WTC11 (cell line): Measurements from ENCODE around the gene PXDC1. TPM values are rescaled to one million over a fixed set of nuclear protein-coding genes. Genes with fewer than 3 reads are reported as not detected.

Experiments
- ATAC-seq: fragments of 200-7000 bp; cut with Tn5 transposase; 2 replicates; pipeline ENCODE4 v1.10.0; 2021; ENCODE audit warnings: mild to moderate bottlenecking, moderate library complexity
- CTCF ChIA-PET: fragments of 300-600 bp; sonication (Branson Sonifier 250); formaldehyde crosslinking; loops from one replicate; lab custom pipeline; 2021; ENCODE audit warnings: antibody characterized with exemption; lab: Charles Lee
- POLR2A ChIA-PET: fragments of 350-600 bp; sonication (Branson Sonifier 250); formaldehyde crosslinking; loops from one replicate; lab custom pipeline; 2021; ENCODE audit warnings: antibody characterized with exemption; lab: Charles Lee
- DNase-seq: peaks from one replicate; pipeline ENCODE4 v3.0.0; 2021; ENCODE audit warnings: low spot score
- H3K27ac Mint-ChIP-seq: 2 replicates; pipeline ENCODE4 v1.8.0; 2021; ENCODE audit warnings: mixed read lengths
- H3K27me3 Mint-ChIP-seq: 2 replicates; pipeline ENCODE4 v1.8.0; 2021; ENCODE audit warnings: low read depth, mild to moderate bottlenecking, moderate library complexity, mixed read lengths
- H3K36me3 Mint-ChIP-seq: 2 replicates; pipeline ENCODE4 v1.8.0; 2021; ENCODE audit warnings: mixed read lengths
- H3K4me1 Mint-ChIP-seq: 2 replicates; pipeline ENCODE4 v1.8.0; 2022; ENCODE audit warnings: mixed read lengths
- H3K4me3 Mint-ChIP-seq: 2 replicates; pipeline ENCODE4 v1.8.0; 2021; ENCODE audit warnings: mild to moderate bottlenecking, moderate library complexity, mixed read lengths
- H3K9me3 Mint-ChIP-seq: 2 replicates; pipeline ENCODE4 v1.8.0; 2021; ENCODE audit warnings: mixed read lengths
- CBFB ChIP-seq: sonication (generic); formaldehyde crosslinking; IDR thresholded peaks from 2 replicates; pipeline ENCODE4 v1.8.1; 2022; ENCODE audit warnings: mild to moderate bottlenecking, low read depth, missing genetic modification reagents
- CREB1 ChIP-seq: sonication (generic); formaldehyde crosslinking; IDR thresholded peaks from 2 replicates; pipeline ENCODE4 v1.8.0; 2023; ENCODE audit warnings: mild to moderate bottlenecking, missing genetic modification reagents
- CREM ChIP-seq: sonication (generic); formaldehyde crosslinking; IDR thresholded peaks from 2 replicates; pipeline ENCODE4 v1.8.1; 2022; ENCODE audit warnings: mild to moderate bottlenecking, missing genetic modification reagents, moderate library complexity
- GABPB1 ChIP-seq: sonication (generic); formaldehyde crosslinking; IDR thresholded peaks from 2 replicates; pipeline ENCODE4 v1.8.1; 2023; ENCODE audit warnings: mild to moderate bottlenecking, missing genetic modification reagents
- GRHL2 ChIP-seq: fragments of 250-450 bp; sonication (Bioruptor Pico); IDR thresholded peaks from 2 replicates; pipeline ENCODE4 v1.8.0; 2022; ENCODE audit warnings: mild to moderate bottlenecking, moderate library complexity; ENCODE audit not compliant: insufficient replicate concordance, severe bottlenecking
- IRF2 ChIP-seq: sonication (generic); formaldehyde crosslinking; IDR thresholded peaks from 2 replicates; pipeline ENCODE4 v1.8.0; 2022; ENCODE audit warnings: low read depth, missing genetic modification reagents, borderline replicate concordance
- MXD4 ChIP-seq: fragments of 250-450 bp; sonication (Bioruptor Pico); IDR thresholded peaks from 2 replicates; pipeline ENCODE4 v1.8.0; 2021; ENCODE audit warnings: mild to moderate bottlenecking, moderate library complexity, borderline replicate concordance
- MYBL2 ChIP-seq: sonication (generic); formaldehyde crosslinking; IDR thresholded peaks from 2 replicates; pipeline ENCODE4 v1.8.1; 2023; ENCODE audit warnings: mild to moderate bottlenecking, moderate library complexity, missing genetic modification reagents
- NFYB ChIP-seq: sonication (generic); formaldehyde crosslinking; conservative IDR thresholded peaks from 2 replicates; pipeline ENCODE4 v1.8.0; 2022; ENCODE audit warnings: low read depth, missing genetic modification reagents
- NR3C1 ChIP-seq: sonication (generic); formaldehyde crosslinking; conservative IDR thresholded peaks from 2 replicates; pipeline ENCODE4 v1.8.1; 2023; ENCODE audit warnings: low read depth, mild to moderate bottlenecking, missing genetic modification reagents
- OVOL2 ChIP-seq: fragments of 250-450 bp; sonication (Bioruptor Pico); IDR thresholded peaks from 2 replicates; pipeline ENCODE4 v1.9.0; 2021; ENCODE audit warnings: mild to moderate bottlenecking, borderline replicate concordance
- RELA ChIP-seq: sonication (generic); formaldehyde crosslinking; IDR thresholded peaks from 2 replicates; pipeline ENCODE4 v1.8.1; 2022; ENCODE audit warnings: missing genetic modification reagents, mild to moderate bottlenecking, borderline replicate concordance
- SP1 ChIP-seq: sonication (generic); formaldehyde crosslinking; conservative IDR thresholded peaks from 2 replicates; pipeline ENCODE4 v1.8.1; 2022; ENCODE audit warnings: missing genetic modification reagents
- ZNF138 ChIP-seq: sonication (generic); formaldehyde crosslinking; conservative IDR thresholded peaks from 2 replicates; pipeline ENCODE4 v1.8.1; 2022; ENCODE audit warnings: mild to moderate bottlenecking, moderate library complexity, missing genetic modification reagents
- total RNA-seq: library from RNA; stranded (reverse); gene quantifications from 3 replicates; pipeline ENCODE4 v1.2.3, GENCODE V29; 2021
- TF ChIP-seq, protein P1 (sequence below): sonication (generic); formaldehyde crosslinking; IDR thresholded peaks from 2 replicates; pipeline ENCODE4 v1.8.0; 2022; ENCODE audit warnings: missing genetic modification reagents
- TF ChIP-seq, protein P2 (sequence below): fragments of 250-450 bp; sonication (Bioruptor Pico); IDR thresholded peaks from 2 replicates; pipeline ENCODE4 v1.9.0; 2021; ENCODE audit warnings: mild to moderate bottlenecking

Gene PXDC1
- total RNA-seq, 1 experiment from 2014 or later, result 3.3 TPM

DNA sequence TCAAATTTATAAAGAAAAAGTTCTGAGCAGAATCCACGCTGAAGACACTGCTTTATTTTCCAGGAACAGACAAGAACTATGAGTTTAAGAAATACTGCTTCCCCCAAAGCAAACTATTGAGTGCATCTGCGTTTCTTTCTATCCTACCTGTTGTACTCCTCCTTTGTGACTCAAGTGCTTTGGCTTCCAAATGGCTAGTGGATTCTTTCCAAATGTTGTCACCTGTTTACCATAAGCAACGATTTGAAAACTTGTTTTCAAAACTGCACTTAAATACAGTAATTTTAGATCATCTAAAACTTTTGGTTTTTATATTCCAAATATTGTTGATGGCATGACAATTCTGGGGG is 9.5 kb downstream of the PXDC1 start:
- no peak for ATAC-seq

DNA sequence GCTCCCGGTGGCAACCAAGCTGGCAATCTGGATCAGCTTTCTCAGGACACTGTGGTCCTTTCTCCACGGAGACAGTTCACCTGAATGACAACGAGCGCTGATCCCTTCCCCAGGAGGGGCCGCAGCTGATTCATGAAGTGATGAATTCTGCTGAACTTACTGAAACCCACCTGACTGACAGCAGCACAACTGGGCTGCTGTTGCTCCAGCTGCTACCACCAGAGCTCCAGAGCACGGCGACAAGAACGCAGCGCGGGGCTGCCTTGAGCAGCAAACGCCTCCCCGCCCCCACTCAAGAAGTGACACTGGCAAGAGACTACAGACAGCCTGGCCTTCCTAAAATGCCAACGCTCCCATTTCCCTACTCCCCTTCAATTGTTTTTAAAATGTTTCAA is 10.0 kb downstream of the PXDC1 start:
- Mint-ChIP-seq H3K4me3 (no peak overlapping the region), H3K27ac (no peak overlapping the region), H3K36me3 (peaks cover 5% of the 10 kb centered on the region), H3K9me3 (no peaks in the 10 kb centered on the region), H3K4me1 (peaks cover 51% of the 10 kb centered on the region), H3K27me3 (peaks cover 11% of the 10 kb centered on the region)
- DNase-seq (no peak), ATAC-seq (no peak)
- ChIA-PET POLR2A (interaction anchor here (0.6 kb wide), 2 partner anchors 11 to 160 kb away, joined by 3 read pairs; no protein-coding TSS in a partner anchor), CTCF (interaction anchor here (0.5 to 1.7 kb wide), 9 partner anchors 8 to 461 kb away, joined by 3 to 18 read pairs (median 5); partner anchors contain the start of genes FAM50B and SLC22A23)
- TF ChIP-seq GABPB1 (CRISPR knock-in tag), result no peak
- TF ChIP-seq IRF2, result no peak
- TF ChIP-seq, protein P1, sequence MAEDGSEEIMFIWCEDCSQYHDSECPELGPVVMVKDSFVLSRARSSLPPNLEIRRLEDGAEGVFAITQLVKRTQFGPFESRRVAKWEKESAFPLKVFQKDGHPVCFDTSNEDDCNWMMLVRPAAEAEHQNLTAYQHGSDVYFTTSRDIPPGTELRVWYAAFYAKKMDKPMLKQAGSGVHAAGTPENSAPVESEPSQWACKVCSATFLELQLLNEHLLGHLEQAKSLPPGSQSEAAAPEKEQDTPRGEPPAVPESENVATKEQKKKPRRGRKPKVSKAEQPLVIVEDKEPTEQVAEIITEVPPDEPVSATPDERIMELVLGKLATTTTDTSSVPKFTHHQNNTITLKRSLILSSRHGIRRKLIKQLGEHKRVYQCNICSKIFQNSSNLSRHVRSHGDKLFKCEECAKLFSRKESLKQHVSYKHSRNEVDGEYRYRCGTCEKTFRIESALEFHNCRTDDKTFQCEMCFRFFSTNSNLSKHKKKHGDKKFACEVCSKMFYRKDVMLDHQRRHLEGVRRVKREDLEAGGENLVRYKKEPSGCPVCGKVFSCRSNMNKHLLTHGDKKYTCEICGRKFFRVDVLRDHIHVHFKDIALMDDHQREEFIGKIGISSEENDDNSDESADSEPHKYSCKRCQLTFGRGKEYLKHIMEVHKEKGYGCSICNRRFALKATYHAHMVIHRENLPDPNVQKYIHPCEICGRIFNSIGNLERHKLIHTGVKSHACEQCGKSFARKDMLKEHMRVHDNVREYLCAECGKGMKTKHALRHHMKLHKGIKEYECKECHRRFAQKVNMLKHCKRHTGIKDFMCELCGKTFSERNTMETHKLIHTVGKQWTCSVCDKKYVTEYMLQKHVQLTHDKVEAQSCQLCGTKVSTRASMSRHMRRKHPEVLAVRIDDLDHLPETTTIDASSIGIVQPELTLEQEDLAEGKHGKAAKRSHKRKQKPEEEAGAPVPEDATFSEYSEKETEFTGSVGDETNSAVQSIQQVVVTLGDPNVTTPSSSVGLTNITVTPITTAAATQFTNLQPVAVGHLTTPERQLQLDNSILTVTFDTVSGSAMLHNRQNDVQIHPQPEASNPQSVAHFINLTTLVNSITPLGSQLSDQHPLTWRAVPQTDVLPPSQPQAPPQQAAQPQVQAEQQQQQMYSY (CRISPR knock-in tag), result no peak
- no peak for TF ChIP-seq MXD4 (CRISPR knock-in tag)
- TF ChIP-seq GRHL2, result no peak
- no peak for TF ChIP-seq NR3C1 (CRISPR knock-in tag)
- no peak for TF ChIP-seq SP1 (CRISPR knock-in tag)
- TF ChIP-seq, protein P2, sequence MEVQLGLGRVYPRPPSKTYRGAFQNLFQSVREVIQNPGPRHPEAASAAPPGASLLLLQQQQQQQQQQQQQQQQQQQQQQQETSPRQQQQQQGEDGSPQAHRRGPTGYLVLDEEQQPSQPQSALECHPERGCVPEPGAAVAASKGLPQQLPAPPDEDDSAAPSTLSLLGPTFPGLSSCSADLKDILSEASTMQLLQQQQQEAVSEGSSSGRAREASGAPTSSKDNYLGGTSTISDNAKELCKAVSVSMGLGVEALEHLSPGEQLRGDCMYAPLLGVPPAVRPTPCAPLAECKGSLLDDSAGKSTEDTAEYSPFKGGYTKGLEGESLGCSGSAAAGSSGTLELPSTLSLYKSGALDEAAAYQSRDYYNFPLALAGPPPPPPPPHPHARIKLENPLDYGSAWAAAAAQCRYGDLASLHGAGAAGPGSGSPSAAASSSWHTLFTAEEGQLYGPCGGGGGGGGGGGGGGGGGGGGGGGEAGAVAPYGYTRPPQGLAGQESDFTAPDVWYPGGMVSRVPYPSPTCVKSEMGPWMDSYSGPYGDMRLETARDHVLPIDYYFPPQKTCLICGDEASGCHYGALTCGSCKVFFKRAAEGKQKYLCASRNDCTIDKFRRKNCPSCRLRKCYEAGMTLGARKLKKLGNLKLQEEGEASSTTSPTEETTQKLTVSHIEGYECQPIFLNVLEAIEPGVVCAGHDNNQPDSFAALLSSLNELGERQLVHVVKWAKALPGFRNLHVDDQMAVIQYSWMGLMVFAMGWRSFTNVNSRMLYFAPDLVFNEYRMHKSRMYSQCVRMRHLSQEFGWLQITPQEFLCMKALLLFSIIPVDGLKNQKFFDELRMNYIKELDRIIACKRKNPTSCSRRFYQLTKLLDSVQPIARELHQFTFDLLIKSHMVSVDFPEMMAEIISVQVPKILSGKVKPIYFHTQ (CRISPR knock-in tag), result no peak
- no peak for TF ChIP-seq OVOL2 (CRISPR knock-in tag)
- TF ChIP-seq RELA (CRISPR knock-in tag), result no peak
- no peak for TF ChIP-seq ZNF138 (CRISPR knock-in tag)

More for the DNA sequence above, 9.5 kb downstream of the PXDC1 start:
- Mint-ChIP-seq H3K4me3 (no peak overlapping the region; the same call in 1 of the 2 replicates), H3K36me3 (no peaks in the 10 kb centered on the region), H3K9me3 (no peaks in the 10 kb centered on the region), H3K27ac (no peak overlapping the region), H3K27me3 (peaks cover 11% of the 10 kb centered on the region), H3K4me1 (peaks cover 46% of the 10 kb centered on the region)
- no peak for TF ChIP-seq CREB1
- no peak for TF ChIP-seq NFYB (CRISPR knock-in tag)
- no peak for TF ChIP-seq CBFB (CRISPR knock-in tag)
- TF ChIP-seq MYBL2, result no peak
- TF ChIP-seq GABPB1 (CRISPR knock-in tag), result no peak
- no peak for TF ChIP-seq CREM (CRISPR knock-in tag)
- CTCF ChIA-PET, result interaction anchor here (0.9 to 2.6 kb wide), 10 partner anchors 8 to 462 kb away, joined by 3 to 18 read pairs (median 4); partner anchors contain the start of gene FAM50B
- POLR2A ChIA-PET, result no interaction called here
- DNase-seq, result no peak
